AML-193 (cell line): Measurements from ENCODE around the gene SUB1.
"Not testable (repeated sequence)": the region's sequence is repeated elsewhere in the genome, so short reads cannot be mapped to it uniquely, and the experiment has no call there.

ENCODE experiments used
- DNase-seq, 2 experiments: peaks; one replicate each; lab custom pipeline; 2025; lab: John Stamatoyannopoulos, UW

The SUB1 gene

DNA sequence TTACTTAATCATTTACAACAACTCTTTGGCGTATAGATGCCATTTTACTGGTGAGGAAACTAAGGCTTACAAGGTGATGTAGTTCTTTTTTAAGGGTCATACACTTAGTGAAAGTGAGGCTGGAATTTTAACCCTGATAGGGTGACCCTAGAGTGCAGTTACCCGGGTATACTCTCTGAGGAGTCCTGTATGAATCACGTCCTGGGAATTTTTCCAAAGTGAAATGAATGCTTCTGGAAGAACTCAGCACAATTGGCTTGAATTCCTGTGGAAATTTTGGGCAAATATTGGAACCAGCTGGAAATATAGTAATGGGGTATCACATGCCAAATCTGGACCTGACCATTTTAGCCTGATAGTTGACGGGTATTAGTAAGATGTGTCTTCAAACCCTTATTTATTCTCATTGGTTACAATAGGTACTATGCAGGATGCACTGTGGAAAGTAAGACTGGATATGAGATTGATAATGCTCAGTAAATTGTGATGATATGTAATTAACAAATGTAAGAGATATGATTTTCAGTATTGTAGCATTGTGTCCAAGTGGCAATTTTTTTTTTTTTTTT, 14.8 kb downstream of the SUB1 start:
- no peak for DNase-seq

DNA sequence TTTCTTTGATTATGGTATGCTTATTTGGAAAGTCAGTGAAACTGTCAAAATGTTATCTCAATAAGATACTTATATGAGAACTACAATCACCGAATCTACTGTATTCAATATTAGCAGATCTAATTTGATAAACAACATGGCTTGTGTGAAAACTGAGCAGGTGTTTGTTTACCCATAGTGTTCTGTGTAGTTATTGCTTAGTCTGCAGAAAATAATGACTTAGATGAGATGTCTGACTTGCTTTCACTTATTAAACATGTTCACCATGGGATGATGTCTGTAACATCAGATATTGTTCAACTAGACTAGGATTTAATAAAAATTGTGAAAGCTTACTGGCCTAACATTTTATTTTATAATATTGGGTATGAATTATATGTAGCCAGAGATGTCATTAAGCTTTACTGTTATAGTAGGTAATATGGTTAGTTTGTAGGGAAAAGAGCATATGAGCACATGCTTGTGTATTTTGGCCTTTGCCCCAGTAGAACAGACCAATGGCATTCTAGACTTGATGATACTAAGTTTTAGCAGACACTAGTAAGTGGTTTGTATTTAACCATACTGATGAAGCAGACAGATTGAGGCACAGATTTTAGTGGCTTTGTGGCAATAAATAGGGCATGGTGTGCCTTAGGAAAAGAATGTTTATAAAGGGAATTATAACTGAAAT, 16.4 kb downstream of the SUB1 start:
- DNase-seq = no peak

DNA sequence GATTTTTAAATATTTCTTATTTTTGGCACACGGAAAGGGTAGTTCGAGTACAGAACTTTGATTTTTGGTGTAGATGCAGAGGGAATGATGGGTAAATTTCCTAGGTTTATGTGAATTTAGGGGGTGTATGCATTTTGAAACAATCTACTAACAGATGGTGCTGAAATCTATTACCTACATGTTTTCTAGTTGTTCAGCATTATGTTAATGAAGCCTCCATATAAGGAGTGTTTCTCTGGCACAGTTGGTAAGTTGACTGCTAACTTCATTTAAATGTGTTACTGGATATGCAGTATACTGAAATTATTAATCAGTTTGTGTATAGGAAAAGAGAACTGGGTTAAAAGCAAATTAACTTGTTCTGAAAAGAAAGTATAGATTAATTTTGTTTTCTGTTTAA, 17.5 kb downstream of the SUB1 start:
- no peak for DNase-seq

DNA sequence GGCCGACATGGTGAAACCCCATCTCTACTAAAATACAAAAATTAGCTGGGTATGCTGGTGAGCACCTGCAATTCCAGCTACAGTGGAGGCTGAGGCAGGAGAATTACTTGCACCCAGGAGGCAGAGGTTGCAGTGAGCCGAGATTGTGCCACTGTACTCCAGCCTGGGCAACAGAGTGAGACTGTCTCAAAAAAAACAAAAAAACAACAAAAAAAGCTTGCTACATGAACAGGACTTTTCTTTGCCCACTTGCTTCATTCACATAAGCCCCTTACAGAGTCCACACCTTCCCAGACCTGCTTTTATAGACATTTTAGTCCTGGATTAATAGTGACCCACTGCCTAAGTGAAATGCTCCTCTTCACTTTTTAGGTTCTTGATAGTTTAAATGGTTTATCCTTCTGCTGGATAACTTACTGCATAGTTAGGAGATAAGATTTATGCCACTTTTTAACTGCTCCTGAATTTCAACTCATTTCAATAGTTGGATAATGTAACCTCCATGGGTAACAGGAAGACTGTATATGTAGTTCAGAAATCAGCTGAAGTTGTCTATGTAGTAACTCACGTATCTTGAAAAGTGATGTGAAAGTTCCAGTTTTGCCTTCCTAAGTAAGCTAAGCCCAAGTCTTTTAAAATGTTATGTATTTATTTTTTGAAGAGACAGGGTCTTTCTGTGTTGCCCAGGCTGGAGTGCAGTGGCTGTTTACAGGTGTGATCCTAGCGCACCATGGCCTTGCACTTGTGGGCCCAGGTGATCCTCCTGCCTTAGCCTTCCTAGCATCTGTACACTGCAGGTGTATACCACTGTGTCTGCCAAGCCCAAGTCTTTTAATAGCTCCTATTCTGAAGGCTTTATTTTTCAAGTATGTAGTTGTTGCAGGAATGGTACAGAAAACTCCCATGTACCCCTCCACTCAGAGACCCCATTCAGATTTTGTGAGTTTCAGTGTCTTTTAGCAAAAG, 19.7 kb downstream of the SUB1 start:
- DNase-seq = no peak

GRCh38 chr5:32605766-32606152, 20.4 kb downstream of the SUB1 start:
- DNase-seq = no peak

DNA sequence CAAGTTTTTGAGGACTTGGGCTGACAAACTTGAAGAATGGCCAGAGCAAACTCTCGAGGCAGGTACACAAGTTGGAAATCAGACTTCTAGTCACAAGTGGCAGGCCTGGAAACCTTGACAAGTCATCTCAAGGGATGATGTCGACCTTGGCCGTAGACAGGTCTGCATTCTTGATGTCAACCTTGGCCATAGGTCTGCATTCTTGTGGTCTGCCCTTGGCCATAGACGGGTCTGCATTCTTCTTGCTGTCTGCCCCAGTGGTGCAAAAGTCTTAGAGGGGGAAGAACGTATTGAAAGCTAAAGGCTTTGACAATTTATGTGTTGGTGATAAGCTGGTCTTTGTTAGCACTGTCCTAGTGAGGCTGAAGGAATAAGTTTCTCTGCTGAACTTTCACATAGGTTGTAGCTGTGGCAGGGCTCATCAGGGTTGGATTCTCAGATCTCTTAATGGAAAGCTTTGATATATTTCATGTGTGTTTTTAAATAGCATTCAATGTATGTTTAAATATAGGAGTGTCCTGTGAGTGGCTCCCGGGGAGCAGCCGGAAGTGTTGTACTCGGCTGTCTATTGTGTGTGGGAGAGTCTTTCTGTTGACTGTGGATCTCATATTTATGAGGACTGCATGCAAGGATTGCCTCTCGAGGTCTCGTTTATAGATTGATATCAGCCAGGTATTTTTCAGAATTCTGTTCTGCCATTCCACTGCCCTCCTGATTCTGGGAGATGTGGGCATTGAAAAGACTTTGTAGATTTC, 27.0 kb downstream of the SUB1 start:
- no peak for DNase-seq

DNA sequence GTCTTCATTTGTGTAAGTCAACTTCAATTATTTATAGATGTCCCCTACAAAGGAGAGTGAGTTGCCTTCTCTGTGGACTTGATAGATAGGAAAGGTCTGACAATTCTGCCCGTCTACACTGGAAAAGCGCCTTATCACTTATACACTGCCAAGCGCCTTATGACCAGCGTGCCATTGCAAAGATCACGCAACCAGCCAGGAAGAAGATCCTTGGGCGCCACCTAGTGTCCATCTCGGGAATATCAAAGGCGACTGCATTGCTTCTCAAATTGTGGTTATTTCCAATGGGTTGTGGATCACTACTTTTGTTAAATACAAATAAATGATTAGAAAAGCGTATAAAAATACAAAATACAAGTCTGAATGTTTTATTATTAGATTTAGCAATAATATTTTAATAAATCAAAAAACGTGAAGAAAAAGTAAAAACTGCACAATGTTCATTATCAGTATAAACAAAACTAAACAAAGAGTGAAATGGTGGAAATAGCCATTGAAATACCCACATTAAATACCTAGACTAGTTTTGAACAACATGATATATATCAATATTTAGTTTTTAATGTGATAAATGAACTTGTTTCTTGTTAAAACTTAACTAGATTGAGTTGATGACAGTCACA, 27.8 kb downstream of the SUB1 start:
- peak; percentile 64 to 74 for DNase-seq

GRCh38 chr5:32615236-32615635, 29.9 kb downstream of the SUB1 start:
- no peak for DNase-seq

DNA sequence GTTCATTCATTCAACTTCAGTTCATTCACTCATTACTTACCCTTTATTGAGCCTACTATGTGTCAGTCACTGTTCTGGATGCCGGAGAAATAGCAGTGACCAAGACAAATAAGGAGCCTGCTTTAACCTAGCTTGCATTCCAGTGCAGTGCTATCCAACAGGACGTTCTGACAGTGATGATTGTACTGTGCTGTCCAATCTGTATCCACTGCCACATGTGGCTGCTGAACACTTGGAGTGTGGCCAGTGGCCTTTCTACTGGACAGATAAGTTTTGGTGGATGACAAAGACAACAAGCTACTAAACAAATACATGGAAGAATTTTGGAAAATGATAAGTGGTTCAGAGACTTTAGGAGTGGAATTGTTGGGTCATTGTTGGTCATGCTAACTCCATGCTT, 33.6 kb downstream of the SUB1 start:
- DNase-seq = no peak

DNA sequence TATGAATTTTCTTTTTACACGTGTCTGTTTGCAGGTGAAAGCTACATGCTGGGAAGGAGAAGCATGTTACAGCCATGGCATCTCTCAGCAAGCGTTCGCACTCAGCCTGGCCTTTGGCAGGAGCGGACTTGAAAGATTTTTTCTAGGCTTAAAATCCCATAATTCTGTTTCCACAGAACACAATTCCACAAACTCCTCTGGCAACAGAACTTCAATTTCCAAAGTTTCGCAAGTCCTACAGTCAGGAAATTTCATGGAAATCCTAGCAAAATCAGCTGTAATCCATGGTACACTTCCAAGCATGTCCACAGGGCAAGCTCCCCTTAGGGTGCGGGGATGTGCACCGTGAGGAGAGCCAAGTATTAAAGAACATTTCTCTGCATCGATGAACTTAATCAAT, 35.9 kb downstream of the SUB1 start:
- DNase-seq = no peak

- no peak for DNase-seq
Observed at GRCh38 chr5:32625106-32625505, 39.7 kb downstream of the SUB1 start.

DNA sequence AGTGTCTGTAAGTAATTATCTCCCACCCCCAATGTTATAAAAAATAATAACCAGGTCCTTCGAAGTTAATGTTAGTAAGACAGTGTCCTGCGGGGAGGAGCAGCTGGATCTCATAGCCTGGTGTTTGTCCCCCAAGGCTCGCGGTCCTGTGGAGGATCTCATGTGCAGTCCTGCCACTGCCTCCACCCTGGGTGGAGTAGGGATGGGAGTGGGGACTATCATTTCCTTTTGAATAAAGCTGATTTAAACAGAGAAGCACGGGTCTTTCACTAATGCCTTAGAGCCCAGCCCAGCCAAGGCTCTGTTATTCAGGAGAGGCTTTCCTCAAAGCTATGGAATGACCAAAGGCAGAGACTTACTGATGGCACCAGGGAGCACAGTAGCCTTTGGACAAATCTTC, 40.2 kb downstream of the SUB1 start:
- no peak for DNase-seq

DNA sequence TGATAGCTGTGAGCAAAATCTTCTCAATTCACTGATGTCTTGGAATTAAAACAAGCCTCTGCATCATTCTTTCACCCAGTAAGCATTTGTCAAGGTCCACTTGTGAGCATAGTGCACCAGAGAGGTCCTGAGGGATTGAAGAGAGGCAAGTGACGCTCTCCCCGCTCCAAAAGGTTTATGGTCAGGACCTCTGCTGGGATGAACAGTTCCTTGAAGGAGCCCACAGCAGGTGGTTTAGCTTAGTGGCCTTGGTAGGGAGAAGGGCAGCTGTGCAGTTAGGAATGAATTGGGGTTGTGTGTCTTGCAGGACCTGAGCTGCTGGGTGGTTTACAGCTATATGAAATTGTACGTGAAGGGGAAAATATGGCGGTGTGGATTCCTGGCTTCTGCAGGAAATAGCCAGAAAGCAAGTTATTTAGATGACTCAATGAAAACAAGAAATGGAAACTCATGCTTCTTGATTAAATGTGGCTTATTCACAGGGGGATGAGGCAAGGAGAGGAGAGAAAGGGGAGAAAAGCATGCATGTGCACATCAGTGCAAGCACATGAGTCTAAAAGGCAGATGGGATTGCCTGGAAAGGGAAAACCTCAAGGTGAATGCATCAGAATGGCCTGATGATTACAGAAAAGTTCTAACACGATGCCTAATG, 42.0 kb downstream of the SUB1 start:
- no peak for DNase-seq

- DNase-seq = no peak
Observed at GRCh38 chr5:32628049-32628844, 42.9 kb downstream of the SUB1 start.

DNA sequence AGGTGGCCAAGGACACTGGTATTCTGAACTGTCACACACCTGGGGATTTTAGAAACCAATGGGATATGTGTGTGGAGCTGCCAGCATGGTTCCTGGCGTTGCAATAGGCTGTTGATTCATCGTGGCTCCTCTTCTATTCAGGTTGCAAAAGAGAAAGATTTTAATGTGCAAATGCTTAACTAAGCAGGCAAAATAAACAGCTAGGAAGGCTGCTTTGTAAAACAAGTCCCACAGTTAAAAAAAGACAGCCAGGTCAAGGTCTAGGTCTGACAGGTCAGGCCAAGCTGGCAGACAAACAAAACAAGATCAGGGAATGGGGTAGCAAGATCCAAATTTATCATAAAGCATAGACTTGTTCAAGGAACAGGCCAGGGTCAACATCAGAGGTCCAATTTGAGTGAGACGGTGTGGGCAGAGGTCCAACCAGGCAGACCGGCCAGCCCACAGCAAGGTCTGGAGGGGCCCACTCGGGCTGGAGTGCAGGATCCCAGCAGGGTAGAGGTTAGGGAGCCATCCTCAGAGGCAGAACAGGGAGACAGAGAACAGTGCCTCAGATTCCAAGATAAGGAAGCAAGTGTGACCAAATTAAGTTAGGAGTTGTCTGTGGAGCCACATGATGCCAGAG, 45.6 kb downstream of the SUB1 start:
- no peak for DNase-seq

- not testable (repeated sequence) for DNase-seq
Observed at GRCh38 chr5:32633017-32633416, 47.7 kb downstream of the SUB1 start.

DNA sequence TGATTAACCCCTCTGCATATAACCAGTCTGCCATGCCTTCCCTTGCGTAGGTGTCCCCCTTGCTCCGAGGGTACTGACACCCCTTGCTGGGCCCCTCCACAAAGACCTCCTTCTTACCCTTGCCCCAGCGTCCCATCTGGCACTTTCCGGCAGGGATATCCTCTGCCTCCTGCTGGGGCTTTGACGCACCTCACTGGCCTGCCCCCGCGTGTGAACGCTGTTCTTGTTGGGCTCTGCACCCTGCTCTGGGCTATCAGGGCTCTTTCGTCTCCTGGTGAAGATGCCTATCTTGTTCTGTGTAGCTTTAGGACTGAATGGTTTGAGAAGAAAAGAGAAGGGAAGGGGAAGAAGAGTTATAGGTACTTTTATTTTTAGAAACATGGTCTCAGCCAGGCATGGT, 53.0 kb downstream of the SUB1 start:
- no peak for DNase-seq

DNA sequence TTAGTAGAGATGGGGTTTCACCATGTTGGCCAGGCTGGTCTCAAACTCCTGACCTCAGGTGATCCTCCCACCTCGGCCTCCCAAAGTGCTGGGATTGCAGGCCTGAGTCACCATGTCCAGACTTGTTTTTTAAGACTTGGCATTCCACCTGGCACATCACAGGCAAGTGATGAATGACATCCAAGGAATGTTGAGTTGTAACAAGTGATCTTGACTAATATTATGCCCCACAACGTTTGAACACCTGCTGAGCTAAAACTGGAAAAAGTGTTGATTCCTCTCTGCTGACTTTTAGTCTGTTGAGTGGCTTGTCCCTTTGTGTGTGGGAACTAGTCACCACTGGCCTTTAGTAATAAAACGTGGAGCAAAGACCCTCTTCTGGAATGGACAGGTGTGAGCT, 54.6 kb downstream of the SUB1 start:
- DNase-seq = no peak

DNA sequence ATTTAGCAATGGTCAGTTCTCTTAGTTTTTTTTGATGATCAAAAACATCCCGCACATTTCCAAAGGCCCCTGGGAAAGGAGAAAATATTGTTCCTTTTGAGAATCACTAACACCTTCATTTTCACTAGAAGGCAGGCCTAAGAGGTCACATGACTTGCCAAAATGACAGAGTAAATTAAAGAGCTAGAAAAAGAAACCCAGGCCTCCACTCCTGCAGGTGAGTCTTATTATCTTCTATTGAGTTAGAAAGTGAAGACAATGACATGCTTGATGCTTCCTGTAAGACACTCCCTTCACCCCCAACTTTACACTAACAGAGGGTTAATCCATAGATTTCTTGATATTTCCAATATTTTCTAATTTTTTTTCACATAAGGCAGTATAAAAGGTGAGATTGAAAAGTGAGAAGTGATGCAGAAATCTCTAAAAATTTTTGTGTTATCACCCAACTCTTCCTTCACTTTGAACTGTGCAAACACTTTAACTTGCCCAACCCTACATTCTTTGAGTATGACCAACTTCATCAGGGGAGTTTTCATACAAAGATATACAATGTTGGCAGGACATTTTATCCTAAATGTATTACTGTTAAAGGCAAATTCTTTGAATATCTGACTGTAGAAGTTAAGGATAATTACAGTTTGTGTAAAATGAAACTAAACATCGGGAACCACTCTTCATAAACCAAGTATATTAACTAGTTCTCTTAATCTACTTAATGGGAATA, 57.1 kb downstream of the SUB1 start:
- DNase-seq = no peak
